Suprapubic skin (tissue), 3 donors: ENCODE data around the gene NDUFV3.

Source experiments
- CTCF ChIP-seq, 2 donors: fragments of 200-600 bp in 1 of 2; fragments of 450-650 bp in 1 of 2; sonication (generic) in 1 of 2; IDR thresholded peaks; one replicate each; pipeline ENCODE4 v1.5.1; 2016 to 2019; ENCODE audit warnings: antibody characterized with exemption in 2 of 2, mild to moderate bottlenecking in 1 of 2, moderate library complexity in 1 of 2
- EP300 ChIP-seq: sonication (generic); formaldehyde crosslinking; IDR thresholded peaks from one replicate; pipeline ENCODE4 v1.6.1; 2017; ENCODE audit warnings: antibody characterized with exemption
- POLR2A ChIP-seq, 2 donors: fragments of 450-650 bp; IDR thresholded peaks; one replicate each; pipeline ENCODE4 v1.6.1; 2017; ENCODE audit warnings: antibody characterized with exemption in 2 of 2, mild to moderate bottlenecking in 2 of 2, moderate library complexity in 2 of 2

GRCh38 chr21:42925114-42925926 is 32.2 kb downstream of the NDUFV3 start, which contains the start of gene ERVH48-1:
- no peak for TF ChIP-seq CTCF (IDR thresholded peaks at IDR 0.05)
- no peak for TF ChIP-seq POLR2A (IDR thresholded peaks at IDR 0.05)
- no peak for TF ChIP-seq EP300
